ENCODE measurements around the gene LSAMP. TPM values are rescaled to one million over a fixed set of nuclear protein-coding genes. Genes with fewer than 3 reads are reported as not detected.
"Not testable (repeated sequence)": the region's sequence is repeated elsewhere in the genome, so short reads cannot be mapped to it uniquely, and the experiment has no call there.

LSAMP gene
- total RNA-seq, 1 experiment from 2014 or later: 16.1 TPM

DNA sequence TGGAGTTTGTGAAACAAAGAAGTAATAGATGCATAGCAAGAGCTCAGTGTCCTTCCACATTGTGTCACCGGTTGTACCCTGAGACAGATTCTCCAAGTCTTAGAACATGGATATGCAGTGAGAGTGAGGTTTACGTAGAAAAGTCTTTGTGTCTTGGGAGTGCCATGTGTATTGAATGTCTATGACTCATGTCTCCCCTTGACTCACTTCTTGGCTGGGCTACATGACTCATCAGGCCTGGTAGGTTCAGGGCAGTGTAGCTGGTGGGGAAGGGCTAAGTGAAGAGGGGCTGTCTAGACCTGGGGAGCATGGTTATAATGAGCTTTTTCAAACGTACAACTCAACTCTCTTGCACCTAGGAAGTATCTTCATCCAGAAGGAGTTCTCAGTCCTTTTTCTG lies 654.5 kb downstream of the LSAMP start:
- DNase-seq (ENCODE audit: low read depth, low spot score): peak; percentile 37
- in situ Hi-C loops (cut with HindIII; ENCODE audit: low pct_unique_long_range_greater_than_20kb, low sequenced_read_pairs): no loop called here

- in situ Hi-C loops (cut with HindIII; ENCODE audit: low pct_unique_long_range_greater_than_20kb, low sequenced_read_pairs): no loop called here
- no peak for DNase-seq (ENCODE audit: low read depth, low spot score)
These were observed 655.8 kb downstream of the LSAMP start for GRCh38 chr3:115789481-115789880.

DNA sequence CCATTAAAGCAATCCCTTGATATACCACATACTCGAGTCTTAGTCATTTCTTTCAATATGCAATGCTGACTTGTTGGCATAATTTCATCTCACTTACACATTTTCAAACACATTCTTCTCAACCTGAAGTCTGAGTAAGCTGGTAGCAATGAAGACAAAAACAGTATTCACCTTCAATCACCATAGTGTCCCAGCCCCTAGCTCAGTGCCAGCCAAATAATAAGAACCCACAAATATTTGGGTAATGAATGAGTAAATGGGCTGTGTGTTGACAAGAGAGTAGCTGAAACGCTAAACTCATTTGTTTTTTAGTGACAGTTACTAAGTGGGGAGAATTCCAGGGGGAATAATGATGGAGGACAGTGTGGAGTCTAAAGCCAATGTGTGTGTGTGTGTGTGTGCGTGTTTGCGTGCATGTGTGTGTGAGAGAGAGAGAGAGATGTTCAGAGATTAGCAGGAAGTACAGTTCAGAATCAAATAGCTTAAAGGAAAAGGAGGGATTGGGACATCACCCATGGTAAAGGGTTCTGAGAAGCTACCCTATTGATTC lies 656.3 kb downstream of the LSAMP start:
- in situ Hi-C loops (cut with HindIII; ENCODE audit: low pct_unique_long_range_greater_than_20kb, low sequenced_read_pairs): no loop called here
- DNase-seq (ENCODE audit: low read depth, low spot score): no peak

- no peak for DNase-seq (ENCODE audit: low read depth, low spot score)
- in situ Hi-C loops (cut with HindIII; ENCODE audit: low pct_unique_long_range_greater_than_20kb, low sequenced_read_pairs): no loop called here
These were observed 657.5 kb downstream of the LSAMP start for GRCh38 chr3:115787818-115788217.

DNA sequence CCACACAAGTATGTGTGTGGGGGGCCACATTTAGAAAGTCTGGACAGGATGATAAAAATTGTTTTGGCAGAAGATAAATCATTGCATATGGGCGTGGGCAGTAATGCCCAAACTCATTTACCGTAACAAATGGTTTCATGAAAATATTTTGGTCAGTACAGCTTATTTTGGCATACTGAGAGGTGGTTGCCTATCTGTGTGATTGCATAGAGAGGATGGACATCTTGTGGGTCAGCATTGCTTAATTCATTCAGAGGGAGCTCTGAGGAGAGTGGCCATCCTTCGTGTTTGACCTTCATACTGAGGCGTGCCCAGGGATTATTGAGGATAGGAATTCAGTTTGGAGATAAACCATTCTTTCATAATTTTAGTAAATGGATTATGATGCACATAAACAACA lies 659.5 kb downstream of the LSAMP start:
- no peak for DNase-seq (ENCODE audit: low read depth, low spot score)
- in situ Hi-C loops (cut with HindIII; ENCODE audit: low pct_unique_long_range_greater_than_20kb, low sequenced_read_pairs): no loop called here

GRCh38 chr3:115784739-115785536 lies 660.3 kb downstream of the LSAMP start:
- no peak for DNase-seq (ENCODE audit: low read depth, low spot score)
- in situ Hi-C loops (cut with HindIII; ENCODE audit: low pct_unique_long_range_greater_than_20kb, low sequenced_read_pairs): no loop called here

GRCh38 chr3:115783938-115784738 lies 661.1 kb downstream of the LSAMP start:
- peak; percentile 92 for DNase-seq (ENCODE audit: low read depth, low spot score)
- in situ Hi-C loops (cut with HindIII; ENCODE audit: low pct_unique_long_range_greater_than_20kb, low sequenced_read_pairs): no loop called here

DNA sequence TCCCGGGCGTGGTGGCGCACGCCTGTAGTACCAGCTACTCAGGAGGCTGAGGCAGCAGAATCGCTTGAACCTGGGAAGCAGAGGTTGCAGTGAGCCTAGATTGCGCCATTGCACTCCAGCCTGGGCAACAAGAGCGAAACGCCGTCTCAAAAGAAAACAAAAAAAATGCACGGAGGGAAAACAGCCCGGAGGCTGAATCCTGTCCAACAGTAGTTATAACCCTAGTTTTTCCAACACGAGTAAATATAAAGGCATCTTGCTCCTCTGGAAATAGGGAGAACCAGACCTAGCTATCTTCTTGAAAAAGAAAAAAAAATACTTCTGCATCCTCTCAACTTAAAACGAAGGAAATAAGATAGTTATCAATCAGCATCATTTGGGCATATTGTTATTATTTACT lies 661.9 kb downstream of the LSAMP start:
- DNase-seq (ENCODE audit: low read depth, low spot score); in situ Hi-C loops (cut with HindIII; ENCODE audit: low pct_unique_long_range_greater_than_20kb, low sequenced_read_pairs): not testable (repeated sequence)

- no peak for DNase-seq (ENCODE audit: low read depth, low spot score)
- in situ Hi-C loops (cut with HindIII; ENCODE audit: low pct_unique_long_range_greater_than_20kb, low sequenced_read_pairs): no loop called here
These were observed 666.3 kb downstream of the LSAMP start for GRCh38 chr3:115779011-115779410.

DNA sequence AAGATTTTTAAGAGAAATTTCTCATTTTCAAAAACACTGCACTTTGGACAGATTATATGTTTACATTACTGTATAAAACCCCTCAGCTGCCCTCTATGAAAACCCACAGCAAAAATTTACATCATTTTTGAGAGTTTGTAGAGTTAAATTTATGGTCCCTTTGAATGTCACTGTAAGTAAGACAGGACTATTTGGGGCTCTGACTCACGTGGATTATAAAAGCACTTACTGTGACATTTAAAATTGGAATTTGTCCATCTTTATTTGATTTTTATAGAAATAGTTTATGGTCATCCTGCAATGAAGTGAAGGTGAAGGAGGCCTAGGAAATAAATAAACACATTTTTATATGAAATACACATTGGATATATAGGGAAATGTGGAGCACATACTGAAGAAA lies 672.3 kb downstream of the LSAMP start:
- in situ Hi-C loops (cut with HindIII; ENCODE audit: low pct_unique_long_range_greater_than_20kb, low sequenced_read_pairs): no loop called here
- DNase-seq (ENCODE audit: low read depth, low spot score): no peak

DNA sequence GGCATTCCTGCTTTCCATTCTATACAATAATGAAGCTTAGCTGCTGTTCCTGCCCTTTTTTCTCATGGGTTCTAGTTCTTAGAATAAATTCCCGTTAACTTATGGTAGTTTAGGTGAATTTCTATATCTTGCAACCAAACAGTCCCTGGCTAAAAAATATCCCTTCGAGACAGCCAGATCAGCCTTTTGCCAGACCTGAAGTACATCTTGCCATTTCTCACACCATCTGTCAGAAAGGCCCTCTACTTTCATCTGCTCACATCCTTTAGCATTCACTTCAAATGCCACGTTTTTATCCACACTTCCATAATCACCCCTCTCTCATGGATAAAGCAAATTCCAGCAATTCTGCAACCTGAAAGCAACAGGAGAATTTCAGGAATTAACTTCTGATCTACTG lies 676.6 kb downstream of the LSAMP start:
- in situ Hi-C loops (cut with HindIII; ENCODE audit: low pct_unique_long_range_greater_than_20kb, low sequenced_read_pairs): no loop called here
- no peak for DNase-seq (ENCODE audit: low read depth, low spot score)

DNA sequence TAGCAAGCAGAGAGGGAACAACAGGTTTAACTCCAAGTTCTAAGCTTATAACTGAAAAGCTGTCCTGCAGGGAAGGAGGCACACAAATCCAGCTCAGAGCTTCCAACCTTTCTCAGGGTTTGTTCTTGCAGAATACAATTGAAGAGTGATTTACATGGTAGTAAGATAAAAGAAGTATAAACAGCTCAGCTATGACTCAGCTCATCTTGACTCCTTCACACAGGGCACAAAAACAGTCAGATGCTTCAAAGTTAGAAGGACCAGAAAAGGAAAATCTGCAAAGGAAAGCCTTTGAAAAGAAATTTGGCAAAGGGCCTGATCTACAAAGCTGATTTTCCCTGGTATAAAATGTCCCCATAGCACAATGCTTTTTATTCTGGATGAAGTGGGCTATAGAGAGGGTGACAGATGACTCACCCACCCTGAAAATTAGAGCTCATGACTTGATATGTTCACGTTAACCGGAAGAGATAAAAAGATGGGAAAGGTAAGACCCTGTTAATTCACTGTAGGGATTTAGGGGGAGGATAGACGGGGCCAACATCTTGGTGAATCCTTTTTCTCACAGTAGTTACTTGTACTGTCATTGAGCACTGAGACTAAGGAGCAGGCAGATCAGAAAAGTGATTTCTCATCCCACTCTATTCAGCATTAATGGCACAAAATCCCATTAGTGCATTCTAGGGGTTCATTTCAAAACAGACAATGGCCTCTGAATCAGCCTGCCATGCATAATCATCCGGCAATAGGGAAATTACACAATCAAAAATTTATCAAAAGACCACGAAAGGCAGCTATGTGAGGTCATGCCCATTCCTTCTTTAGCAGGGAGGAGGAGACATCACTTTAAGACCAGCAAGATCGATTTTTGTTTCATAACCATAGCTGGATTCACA lies 678.5 kb downstream of the LSAMP start:
- no peak for DNase-seq (ENCODE audit: low read depth, low spot score)
- in situ Hi-C loops (cut with HindIII; ENCODE audit: low pct_unique_long_range_greater_than_20kb, low sequenced_read_pairs): no loop called here

- in situ Hi-C loops (cut with HindIII; ENCODE audit: low pct_unique_long_range_greater_than_20kb, low sequenced_read_pairs): no loop called here
- DNase-seq (ENCODE audit: low read depth, low spot score): no peak
These were observed 683.4 kb downstream of the LSAMP start for GRCh38 chr3:115761927-115762305.

DNA sequence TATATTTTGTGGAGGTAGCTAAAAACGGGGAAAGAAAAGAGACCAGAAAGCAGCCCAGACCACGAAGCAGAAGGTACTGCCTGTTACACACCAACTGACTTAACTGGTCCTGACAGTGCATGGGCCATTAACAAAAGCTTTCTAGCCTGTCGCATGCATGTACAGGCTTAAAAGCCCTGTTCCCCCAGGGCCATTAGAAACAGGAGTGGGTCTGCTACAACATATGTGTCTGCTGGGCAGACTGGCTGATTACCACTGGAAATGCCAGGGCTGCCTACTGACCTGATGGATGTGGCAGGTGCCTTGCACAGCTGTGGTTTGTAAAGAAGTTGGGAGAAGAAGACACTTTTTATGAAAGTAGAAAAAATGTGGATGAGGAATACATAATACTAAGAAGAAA lies 684.6 kb downstream of the LSAMP start:
- DNase-seq (ENCODE audit: low read depth, low spot score): no peak
- in situ Hi-C loops (cut with HindIII; ENCODE audit: low pct_unique_long_range_greater_than_20kb, low sequenced_read_pairs): no loop called here

GRCh38 chr3:115758076-115758763 lies 687.1 kb downstream of the LSAMP start:
- in situ Hi-C loops (cut with HindIII; ENCODE audit: low pct_unique_long_range_greater_than_20kb, low sequenced_read_pairs): no loop called here
- DNase-seq (ENCODE audit: low read depth, low spot score): no peak

GRCh38 chr3:115752978-115753377 lies 692.3 kb downstream of the LSAMP start:
- DNase-seq (ENCODE audit: low read depth, low spot score); in situ Hi-C loops (cut with HindIII; ENCODE audit: low pct_unique_long_range_greater_than_20kb, low sequenced_read_pairs): not testable (repeated sequence)
